Astrocyte of the spinal cord (primary cell): Measurements from ENCODE around the gene RAB5B.
"Not testable (repeated sequence)": the region's sequence is repeated elsewhere in the genome, so short reads cannot be mapped to it uniquely, and the experiment has no call there.

ENCODE experiments used
- DNase-seq: peaks from one replicate; pipeline ENCODE4 v3.0.0; 2011; ENCODE audit warnings: low read depth, low spot score
- H3K4me3 ChIP-seq: 2 replicates; pipeline ENCODE4 v1.5.1; 2011; ENCODE audit warnings: low read depth, mild to moderate bottlenecking, low read length, moderate library complexity
- in situ Hi-C: cut with HindIII; loops from 2 replicates; pipeline ENCODE4 v1.10.0; 2017; ENCODE audit warnings: low sequenced_read_pairs
- TF ChIP-seq, protein P1 (sequence below): IDR thresholded peaks from 2 replicates; pipeline ENCODE4 v1.5.1; 2012; ENCODE audit warnings: low read depth, mild to moderate bottlenecking, low read length, inconsistent platforms

RAB5B gene

DNA sequence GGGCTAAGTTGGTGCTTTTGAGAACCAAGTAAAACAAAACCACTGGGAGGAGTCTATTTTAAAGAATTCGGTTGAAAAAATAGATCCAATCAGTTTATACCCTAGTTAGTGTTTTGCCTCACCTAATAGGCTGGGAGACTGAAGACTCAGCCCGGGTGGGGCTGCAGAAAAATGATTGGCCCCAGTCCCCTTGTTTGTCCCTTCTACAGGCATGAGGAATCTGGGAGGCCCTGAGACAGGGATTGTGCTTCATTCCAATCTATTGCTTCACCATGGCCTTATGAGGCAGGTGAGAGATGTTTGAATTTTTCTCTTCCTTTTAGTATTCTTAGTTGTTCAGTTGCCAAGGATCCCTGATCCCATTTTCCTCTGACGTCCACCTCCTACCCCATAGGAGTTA, 1.8 kb upstream of the RAB5B start:
- H3K4me3 ChIP-seq: no peak overlapping the region
- DNase-seq: peak; percentile 36
- TF ChIP-seq, protein P1, sequence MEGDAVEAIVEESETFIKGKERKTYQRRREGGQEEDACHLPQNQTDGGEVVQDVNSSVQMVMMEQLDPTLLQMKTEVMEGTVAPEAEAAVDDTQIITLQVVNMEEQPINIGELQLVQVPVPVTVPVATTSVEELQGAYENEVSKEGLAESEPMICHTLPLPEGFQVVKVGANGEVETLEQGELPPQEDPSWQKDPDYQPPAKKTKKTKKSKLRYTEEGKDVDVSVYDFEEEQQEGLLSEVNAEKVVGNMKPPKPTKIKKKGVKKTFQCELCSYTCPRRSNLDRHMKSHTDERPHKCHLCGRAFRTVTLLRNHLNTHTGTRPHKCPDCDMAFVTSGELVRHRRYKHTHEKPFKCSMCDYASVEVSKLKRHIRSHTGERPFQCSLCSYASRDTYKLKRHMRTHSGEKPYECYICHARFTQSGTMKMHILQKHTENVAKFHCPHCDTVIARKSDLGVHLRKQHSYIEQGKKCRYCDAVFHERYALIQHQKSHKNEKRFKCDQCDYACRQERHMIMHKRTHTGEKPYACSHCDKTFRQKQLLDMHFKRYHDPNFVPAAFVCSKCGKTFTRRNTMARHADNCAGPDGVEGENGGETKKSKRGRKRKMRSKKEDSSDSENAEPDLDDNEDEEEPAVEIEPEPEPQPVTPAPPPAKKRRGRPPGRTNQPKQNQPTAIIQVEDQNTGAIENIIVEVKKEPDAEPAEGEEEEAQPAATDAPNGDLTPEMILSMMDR: no peak
- in situ Hi-C loops: no loop called here

DNA sequence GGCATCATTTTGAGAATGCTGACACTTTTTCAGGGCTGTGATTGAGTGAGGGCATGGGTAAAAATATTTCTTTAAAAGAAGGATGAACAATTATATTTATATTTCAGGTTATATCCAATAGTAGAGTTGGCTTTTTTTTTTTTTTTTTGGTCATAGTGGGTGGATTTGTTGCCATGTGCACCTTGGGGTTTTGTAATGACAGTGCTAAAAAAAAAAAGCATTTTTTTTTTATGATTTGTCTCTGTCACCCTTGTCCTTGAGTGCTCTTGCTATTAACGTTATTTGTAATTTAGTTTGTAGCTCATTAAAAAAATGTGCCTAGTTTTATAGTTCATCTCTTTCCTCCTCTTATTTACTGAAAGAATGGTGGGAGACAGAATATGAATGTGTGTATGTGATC, 1.4 kb upstream of the RAB5B start:
- in situ Hi-C loops: no loop called here
- peak overlapping the region; percentile 68 for H3K4me3 ChIP-seq
- TF ChIP-seq, protein P1: no peak
- no peak for DNase-seq

DNA sequence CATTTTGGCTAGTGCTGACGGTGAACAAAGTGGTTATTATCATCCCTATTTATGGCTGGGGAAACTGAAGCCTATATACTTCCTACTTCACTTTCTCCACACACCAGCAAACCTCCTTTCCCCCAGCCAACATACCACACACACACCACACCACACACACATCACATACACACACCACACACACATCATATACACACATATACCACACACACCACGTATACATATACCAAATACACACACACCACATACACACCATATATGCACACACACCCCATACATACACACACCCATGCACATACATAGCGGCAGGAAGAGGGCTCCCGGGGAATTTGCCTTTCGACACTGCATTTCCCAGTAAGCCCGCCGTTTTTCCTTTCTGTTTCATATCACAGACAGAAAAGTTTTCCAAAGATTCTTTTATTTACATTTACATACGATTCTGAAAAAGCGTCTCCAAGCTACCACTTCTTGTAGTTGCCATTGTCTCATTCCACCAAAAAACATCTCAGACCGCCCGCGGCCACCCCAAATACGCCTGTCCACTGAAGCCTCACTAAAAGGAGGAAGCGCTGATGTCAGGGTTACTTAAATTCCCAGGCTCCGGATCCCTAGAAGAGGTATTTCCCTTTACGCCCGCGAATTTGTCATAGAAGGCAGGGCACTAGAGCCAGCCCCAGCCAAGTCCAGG, 823 bp upstream of the RAB5B start:
- in situ Hi-C loops: no loop called here

DNA sequence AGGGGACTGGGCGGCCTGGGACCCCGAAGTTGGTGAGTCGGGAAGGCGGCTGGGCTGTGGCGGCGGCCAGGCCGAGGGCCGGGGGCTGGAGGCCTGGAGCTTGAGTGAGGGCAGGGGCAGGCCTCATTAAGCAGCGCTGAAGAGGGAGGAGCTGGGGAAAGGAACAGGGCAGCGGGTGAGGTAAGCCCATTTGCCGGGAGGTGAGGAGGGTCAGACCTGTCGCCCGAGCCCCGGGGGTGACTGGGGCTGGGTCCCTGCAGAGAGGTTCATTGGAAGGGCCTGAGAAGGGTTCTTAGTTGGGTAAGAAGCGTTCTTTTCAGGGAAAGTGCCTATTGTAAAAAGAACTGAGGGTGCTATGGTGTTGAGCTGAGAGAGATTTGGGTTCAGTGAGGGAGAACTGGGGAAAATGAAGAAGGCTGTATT, 441 bp downstream of the RAB5B start:
- peak overlapping the region; percentile 99 for H3K4me3 ChIP-seq
- DNase-seq: peak; percentile 46
- in situ Hi-C loops: no loop called here
- TF ChIP-seq, protein P1: no peak

More for the DNA sequence above, 823 bp upstream of the RAB5B start:
- TF ChIP-seq, protein P1: no peak
- no peak for DNase-seq
- peak overlapping the region; percentile 68 for H3K4me3 ChIP-seq

DNA sequence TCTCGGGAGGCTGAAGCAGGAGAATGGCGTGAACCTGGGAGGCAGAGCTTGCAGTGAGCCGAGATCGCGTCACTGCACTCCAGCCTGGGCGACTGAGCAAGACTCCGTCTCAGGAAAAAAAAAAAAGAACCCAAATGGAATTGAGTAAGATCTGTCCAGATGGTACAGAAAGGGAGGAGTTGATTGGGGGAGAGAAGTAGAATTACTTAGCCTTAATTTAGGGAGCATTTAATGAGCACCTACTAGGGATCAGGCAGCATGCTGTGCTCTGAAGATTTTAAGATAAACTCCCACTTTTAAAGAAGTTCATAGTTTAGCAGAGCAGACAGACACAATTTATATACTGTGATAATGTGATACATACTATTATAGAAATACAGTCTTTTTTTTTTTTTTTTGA, 4.5 kb downstream of the RAB5B start:
- TF ChIP-seq, protein P1: no peak
- DNase-seq: no peak
- H3K4me3 ChIP-seq: no peak overlapping the region
- in situ Hi-C loops: no loop called here

DNA sequence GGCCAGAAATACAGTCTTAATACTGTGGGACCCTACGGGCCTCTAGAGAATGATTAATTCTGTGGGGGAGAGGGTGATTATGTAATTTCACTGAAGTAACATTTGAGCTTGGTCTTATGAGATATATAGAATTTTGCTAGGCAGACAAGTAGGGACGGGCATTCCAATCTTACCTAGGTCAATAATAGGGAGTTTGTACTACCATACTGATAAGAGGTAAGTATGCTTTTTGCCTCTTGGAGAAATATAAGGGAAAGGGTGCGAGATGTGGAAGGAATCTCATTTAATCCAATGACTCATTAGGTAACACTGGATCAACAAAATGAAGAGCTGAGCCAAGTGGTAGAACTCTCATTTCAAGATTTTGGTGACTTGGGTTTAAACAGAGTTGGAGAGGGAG, 5.2 kb downstream of the RAB5B start:
- no peak overlapping the region for H3K4me3 ChIP-seq
- DNase-seq: no peak
- TF ChIP-seq, protein P1: no peak
- in situ Hi-C loops: no loop called here

DNA sequence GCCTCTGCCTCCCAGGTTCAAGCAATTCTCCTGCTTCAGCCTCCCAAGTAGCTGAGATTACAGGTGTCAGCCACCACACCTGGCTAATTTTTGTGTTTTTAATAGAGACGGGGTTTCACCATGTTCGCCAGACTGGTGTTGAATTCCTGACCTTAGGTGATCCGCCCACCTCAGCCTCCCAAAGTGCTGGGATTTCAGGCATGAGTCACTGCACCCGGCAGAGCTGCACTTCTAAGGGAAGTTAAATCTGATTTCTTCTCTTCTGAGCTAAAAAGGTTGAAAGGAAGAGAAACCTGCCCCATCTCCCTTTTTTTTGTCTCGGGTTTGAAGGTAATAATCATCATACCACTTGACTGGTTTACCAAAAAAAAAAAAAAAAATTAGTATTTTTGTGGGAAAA, 8.0 kb downstream of the RAB5B start:
- in situ Hi-C loops, H3K4me3 ChIP-seq, DNase-seq: not testable (repeated sequence)
